ENCODE measurements around the gene ERICH6B.

Gene ERICH6B

GRCh38 chr13:45542391-45542790 lies 73.1 kb downstream of the ERICH6B start:
- no peak for DNase-seq (ENCODE audit: low spot score)

DNA sequence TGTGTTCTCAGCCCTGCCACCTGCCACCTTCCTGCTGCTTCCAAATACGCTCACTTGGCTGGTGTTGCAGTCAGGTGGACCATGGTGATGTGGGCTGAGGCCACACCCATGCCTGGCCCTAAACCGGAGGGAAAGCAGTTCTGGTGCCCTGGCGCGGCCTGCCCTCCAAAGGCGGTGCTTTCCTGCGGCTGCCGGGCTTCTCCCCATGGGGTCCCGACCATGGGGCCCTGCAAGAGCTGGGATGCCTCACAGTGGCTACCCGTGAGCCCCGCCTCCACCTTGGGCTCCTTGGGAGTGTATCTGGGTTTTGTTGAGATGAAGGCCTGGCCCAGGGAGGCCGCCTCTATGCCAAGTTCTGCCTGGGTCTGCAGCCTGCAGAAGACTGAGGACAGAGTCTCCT lies 73.7 kb downstream of the ERICH6B start:
- no peak for DNase-seq (ENCODE audit: low spot score)

- DNase-seq (ENCODE audit: low spot score), result no peak
Measured at GRCh38 chr13:45540864-45541263, 74.7 kb downstream of the ERICH6B start.

DNA sequence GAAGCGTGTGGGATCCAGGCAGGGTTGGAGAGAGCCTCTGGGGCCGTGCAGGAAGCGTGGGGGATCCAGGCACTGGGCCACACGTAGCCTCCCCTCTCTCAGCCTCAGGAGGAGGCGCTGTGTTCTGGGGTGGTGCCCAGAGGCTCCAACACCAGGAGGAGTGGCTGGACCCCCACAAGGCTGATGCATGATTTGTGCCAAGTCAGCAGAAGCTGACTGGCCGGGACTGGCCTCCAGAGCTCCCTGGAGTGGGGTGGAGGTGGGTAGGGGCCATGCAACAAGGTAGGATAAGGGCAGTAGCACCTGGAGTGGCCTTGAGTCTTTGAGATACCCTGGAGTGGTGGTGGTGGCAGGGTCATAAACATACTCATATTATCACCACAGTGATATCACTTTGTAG lies 75.3 kb downstream of the ERICH6B start:
- DNase-seq (ENCODE audit: low spot score), result no peak

GRCh38 chr13:45538382-45538781 lies 77.2 kb downstream of the ERICH6B start:
- no peak for DNase-seq (ENCODE audit: low spot score)

- no peak for DNase-seq (ENCODE audit: low spot score)
Measured at GRCh38 chr13:45537516-45537915, 78.0 kb downstream of the ERICH6B start.

- DNase-seq (ENCODE audit: low spot score), result no peak
Measured at GRCh38 chr13:45536224-45536623, 79.3 kb downstream of the ERICH6B start.

GRCh38 chr13:45534604-45535003 lies 80.9 kb downstream of the ERICH6B start:
- no peak for DNase-seq (ENCODE audit: low spot score)

GRCh38 chr13:45529758-45530157 lies 85.8 kb downstream of the ERICH6B start:
- no peak for DNase-seq (ENCODE audit: low spot score)

DNA sequence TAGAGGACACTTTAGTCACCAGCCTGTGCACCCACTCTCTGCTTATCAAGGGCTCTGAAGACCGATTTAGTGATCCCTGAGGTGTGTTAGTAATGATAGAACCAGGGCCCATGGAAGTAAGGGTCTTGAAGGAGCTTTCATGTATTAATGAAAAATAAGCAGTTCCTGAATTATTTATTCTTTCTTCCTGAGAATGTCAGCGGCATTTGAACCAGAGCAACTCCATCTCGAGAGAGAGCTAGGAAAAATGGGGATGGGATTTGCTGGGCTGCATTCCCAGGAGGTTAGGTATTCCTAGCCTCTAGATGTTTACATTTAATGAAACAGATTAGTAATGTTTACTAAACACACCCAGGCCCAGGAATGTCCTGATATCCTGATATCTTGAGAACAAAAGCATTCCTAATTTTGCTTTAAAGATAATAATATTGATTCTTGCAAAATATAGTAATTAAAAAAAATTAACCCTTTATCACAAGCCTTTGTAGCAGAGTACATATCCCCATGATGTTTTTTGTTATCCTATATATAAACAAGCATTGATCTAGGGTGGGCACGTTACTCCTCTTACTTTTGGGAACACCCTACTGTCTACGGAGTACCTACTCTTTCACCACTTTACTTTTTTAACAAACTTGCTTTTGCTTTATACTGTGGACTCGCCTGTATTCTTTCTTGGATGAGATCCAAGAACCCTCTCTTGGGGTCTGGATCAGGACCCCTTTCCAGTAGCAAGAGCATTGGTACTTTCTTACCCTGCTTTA lies 87.7 kb downstream of the ERICH6B start:
- DNase-seq (ENCODE audit: low spot score), result no peak

GRCh38 chr13:45522571-45522970 lies 93.0 kb downstream of the ERICH6B start:
- no peak for DNase-seq (ENCODE audit: low spot score)

DNA sequence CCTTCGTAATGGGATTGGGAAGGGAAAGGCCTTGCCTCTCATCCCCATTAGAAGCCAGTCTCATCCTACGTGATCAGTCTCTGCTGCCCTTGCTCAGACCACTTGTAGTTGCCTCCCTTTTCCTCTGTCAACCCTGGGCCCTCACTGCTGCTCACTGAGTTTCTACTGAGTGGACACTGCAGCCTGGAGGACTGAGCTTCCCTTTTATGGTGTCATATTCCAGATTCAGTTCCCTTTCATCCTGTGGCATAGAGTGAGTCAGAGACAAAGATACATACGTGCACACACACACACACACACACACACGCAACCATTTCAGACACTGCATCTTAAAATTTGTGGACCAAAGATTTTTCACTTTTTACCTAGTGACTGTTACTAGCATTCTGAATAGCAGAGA lies 94.2 kb downstream of the ERICH6B start:
- no peak for DNase-seq (ENCODE audit: low spot score)

- DNase-seq (ENCODE audit: low spot score), result no peak
Measured at GRCh38 chr13:45519493-45519892, 96.0 kb downstream of the ERICH6B start.

- no peak for DNase-seq (ENCODE audit: low spot score)
Measured at GRCh38 chr13:45518525-45519245, 96.9 kb downstream of the ERICH6B start.

DNA sequence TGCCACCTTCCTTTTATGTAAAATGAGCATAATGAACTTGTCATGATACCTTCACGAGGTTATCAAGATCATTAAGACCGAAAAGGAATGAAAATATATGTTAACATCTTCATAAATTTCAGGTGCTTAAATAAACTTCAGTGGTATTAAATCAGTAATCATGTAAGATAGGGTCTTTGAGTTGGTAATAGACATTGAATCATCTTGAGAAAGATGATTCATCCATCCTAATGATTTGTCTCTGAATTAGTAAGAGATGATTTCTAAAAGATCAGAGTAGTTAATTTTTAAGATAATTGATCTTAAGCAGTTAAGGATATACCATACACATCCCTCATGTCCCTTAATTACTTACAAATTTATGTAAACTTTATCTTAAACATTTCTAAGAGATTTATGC lies 98.8 kb downstream of the ERICH6B start:
- DNase-seq (ENCODE audit: low spot score), result no peak

GRCh38 chr13:45512098-45512496 lies 103.4 kb downstream of the ERICH6B start:
- DNase-seq (ENCODE audit: low spot score), result no peak

DNA sequence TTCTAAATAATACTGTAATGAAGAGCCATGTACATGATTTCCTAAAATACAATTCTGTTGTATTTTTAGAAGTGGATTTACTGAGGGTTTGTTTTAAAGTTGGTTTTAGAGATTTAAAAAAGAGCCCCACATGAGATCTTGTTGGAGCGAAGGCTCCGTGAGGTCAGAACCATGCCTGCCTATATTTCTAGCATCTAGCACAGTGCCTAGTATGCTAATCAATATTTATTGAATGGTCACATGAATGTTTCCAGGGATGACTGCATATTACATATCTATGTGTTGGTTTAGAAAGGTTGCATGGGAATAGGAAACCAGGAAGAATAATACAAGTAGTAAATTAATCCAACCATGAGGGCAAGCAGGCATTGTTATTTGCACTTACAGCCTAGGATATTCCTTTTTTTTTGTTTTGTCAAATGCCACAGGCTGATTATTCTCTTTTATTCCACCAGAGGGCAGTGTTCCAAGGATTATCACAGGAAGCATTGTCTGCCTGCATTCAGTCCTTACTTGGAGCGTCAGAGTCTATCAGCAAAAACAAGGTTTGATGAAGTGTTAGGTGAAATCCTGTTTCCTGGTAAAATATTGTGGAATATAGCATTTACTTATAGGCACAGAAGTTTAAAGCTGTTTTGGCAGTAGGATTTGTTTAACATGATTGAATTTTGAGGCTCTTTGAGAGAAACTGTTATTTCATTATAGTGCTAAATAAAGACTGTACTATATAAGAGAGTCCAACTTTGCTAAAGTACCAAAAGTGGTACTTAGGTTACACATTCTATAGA lies 104.0 kb downstream of the ERICH6B start:
- DNase-seq (ENCODE audit: low spot score), result peak; percentile 73

GRCh38 chr13:45510672-45511071 lies 104.9 kb downstream of the ERICH6B start:
- no peak for DNase-seq (ENCODE audit: low spot score)

DNA sequence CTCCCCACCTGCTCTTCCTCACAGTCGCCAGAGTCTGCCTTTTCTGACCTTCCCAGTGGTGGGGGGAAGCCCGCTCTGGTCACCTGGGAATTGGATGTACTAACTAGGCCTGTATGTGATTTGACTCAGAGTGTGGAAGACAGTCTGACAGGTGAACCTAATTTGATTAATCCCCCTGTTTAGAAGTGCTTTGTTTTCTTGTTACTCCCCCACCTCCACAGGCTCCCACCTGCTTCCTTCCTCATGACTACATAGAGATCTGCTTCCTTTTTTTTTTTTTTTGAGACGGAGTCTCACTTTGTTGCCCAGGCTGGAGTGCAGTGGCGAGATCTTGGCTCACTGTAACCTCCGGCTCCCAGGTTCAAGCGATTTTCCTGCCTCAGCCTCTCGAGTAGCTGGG lies 106.8 kb downstream of the ERICH6B start:
- DNase-seq (ENCODE audit: low spot score), result no peak

DNA sequence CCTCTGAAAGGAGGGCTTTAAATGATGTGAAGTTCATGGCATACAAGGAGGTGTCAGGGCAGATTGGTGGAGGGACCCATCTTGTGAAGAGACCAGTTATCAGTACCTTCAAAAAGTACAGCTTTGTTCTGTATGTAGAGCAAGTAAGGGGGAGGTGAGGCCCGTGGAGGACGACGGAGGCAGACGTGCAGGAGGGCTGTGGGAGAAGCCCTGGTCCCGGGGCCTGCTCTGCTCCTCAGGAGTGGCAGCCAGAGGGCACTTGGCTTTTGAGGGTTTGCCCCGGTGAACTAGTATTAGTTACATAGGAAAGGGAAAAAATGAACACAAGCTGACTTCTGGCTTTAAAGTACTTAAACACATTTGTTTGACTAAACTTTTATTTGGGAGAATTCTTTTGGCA lies 108.7 kb downstream of the ERICH6B start:
- no peak for DNase-seq (ENCODE audit: low spot score)

GRCh38 chr13:45503658-45504057 lies 111.9 kb downstream of the ERICH6B start:
- no peak for DNase-seq (ENCODE audit: low spot score)

DNA sequence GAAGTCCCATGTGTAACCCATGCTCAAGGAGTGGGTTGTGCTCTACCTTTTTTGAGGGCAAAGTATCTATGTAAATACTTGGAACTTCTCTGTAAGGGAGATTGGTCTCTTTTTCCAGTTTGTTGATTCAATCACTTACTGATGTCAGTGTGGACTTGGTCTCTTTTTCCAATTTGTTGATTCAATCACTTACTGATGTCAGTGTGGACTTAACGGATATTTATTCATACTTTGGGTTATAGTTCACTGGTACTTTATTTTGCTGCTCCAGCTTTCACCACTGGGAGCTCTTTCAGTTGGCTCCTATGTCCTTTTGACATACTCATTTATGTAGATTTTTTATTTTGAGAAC lies 114.4 kb downstream of the ERICH6B start:
- DNase-seq (ENCODE audit: low spot score), result no peak

Measured in hematopoietic multipotent progenitor cell treated with erythropoietin and hydrocortisone succinate and interleukin-3 and kit ligand, for 17 days (in vitro differentiated cells).